ENCODE results near the gene GJB3. TPM values are rescaled to one million over a fixed set of nuclear protein-coding genes. Genes with fewer than 3 reads are reported as not detected.
A peak's percentile ranks its signal among the peaks of the same experiment; 100 is the strongest.

Gene GJB3
- total RNA-seq, 4 donors from 2014 or later = 0.22 to 0.63 TPM; not detected in 2

- Histone ChIP-seq H3K27ac (no peak overlapping the region), H3K9me3 (no peaks in the 10 kb centered on the region), H3K36me3 (no peaks in the 10 kb centered on the region), H3K4me3 (no peak overlapping the region), H3K27me3 (peaks cover 0 to 62% of the 10 kb centered on the region in 2 donors), H3K4me1 (peaks cover 0 to 14% (median 5%) of the 10 kb centered on the region in 4 donors)
- TF ChIP-seq POLR2A (IDR thresholded peaks at IDR 0.05) (no peak), CTCF (IDR thresholded peaks at IDR 0.05) (no peak), EP300 (IDR thresholded peaks at IDR 0.05) (no peak)
- no peak for DNase-seq (ENCODE audit: low spot score in 2 of 2)
- WGBS, 2 donors = 78 to 83% methylated on average over 2 of the region's 2 CpGs
Measured at GRCh38 chr1:34780528-34780927, 486 bp upstream of the GJB3 start.

- DNase-seq (ENCODE audit: low spot score in 2 of 2) = no peak
- peak overlapping the region; percentile 13 to 41 (median 20) for H3K4me3 ChIP-seq
Measured at GRCh38 chr1:34781844-34782391, 904 bp downstream of the GJB3 start.

GRCh38 chr1:34784751-34785221 lies 3.8 kb downstream of the GJB3 start:
- Histone ChIP-seq H3K27ac (no peak overlapping the region), H3K9me3 (peaks cover 0 to 3% (median 0%) of the 10 kb centered on the region in 4 donors), H3K36me3 (no peaks in the 10 kb centered on the region), H3K27me3 (peaks cover 0 to 40% of the 10 kb centered on the region in 2 donors), H3K4me1 (peaks cover 0 to 26% (median 5%) of the 10 kb centered on the region in 4 donors), H3K4me3 (no peak overlapping the region)
- WGBS, 2 donors = 88 to 93% methylated on average over 25 to 28 of the region's 28 CpGs
- DNase-seq (ENCODE audit: low spot score in 2 of 2) = no peak
- TF ChIP-seq CTCF (IDR thresholded peaks at IDR 0.05) (no peak), EP300 (IDR thresholded peaks at IDR 0.05) (no peak), POLR2A (IDR thresholded peaks at IDR 0.05) (no peak)

More at GRCh38 chr1:34781844-34782391, 904 bp downstream of the GJB3 start:
- Histone ChIP-seq H3K36me3 (no peaks in the 10 kb centered on the region), H3K27me3 (peaks cover 0 to 62% of the 10 kb centered on the region in 2 donors), H3K4me1 (peaks cover 0 to 22% (median 5%) of the 10 kb centered on the region in 4 donors), H3K27ac (peak overlapping the region in 3 of 4 donors; percentile 10 to 46 (median 46)), H3K9me3 (no peaks in the 10 kb centered on the region)
- TF ChIP-seq CTCF (IDR thresholded peaks at IDR 0.05) (no peak), EP300 (IDR thresholded peaks at IDR 0.05) (no peak), POLR2A (IDR thresholded peaks at IDR 0.05) (no peak)
- WGBS, 2 donors = 5 to 8% methylated on average over 16 to 17 of the region's 18 CpGs

GRCh38 chr1:34785231-34785874 lies 4.3 kb downstream of the GJB3 start:
- WGBS, 2 donors = 85% methylated on average over 22 of the region's 22 CpGs
- peaks cover 0 to 34% of the 10 kb centered on the region in 2 donors for H3K27me3 ChIP-seq
- H3K4me3 ChIP-seq = no peak overlapping the region
- peaks cover 0 to 26% (median 5%) of the 10 kb centered on the region in 4 donors for H3K4me1 ChIP-seq
- TF ChIP-seq POLR2A (IDR thresholded peaks at IDR 0.05) = no peak
- no peak for TF ChIP-seq EP300 (IDR thresholded peaks at IDR 0.05)
- H3K9me3 ChIP-seq = peaks cover 0 to 3% (median 0%) of the 10 kb centered on the region in 4 donors
- H3K36me3 ChIP-seq = no peaks in the 10 kb centered on the region
- H3K27ac ChIP-seq = no peak overlapping the region
- DNase-seq (ENCODE audit: low spot score in 2 of 2) = no peak

- Histone ChIP-seq H3K36me3 (no peaks in the 10 kb centered on the region), H3K27me3 (peaks cover 0 to 28% of the 10 kb centered on the region in 2 donors), H3K4me1 (peaks cover 0 to 24% (median 5%) of the 10 kb centered on the region in 4 donors), H3K9me3 (peaks cover 0 to 3% (median 0%) of the 10 kb centered on the region in 4 donors), H3K4me3 (no peak overlapping the region), H3K27ac (no peak overlapping the region)
- 59 to 67% methylated on average over 3 to 4 of the region's 4 CpGs for WGBS, 2 donors
- DNase-seq (ENCODE audit: low spot score in 2 of 2) = no peak
- no peak for TF ChIP-seq CTCF (IDR thresholded peaks at IDR 0.05)
- no peak for TF ChIP-seq POLR2A (IDR thresholded peaks at IDR 0.05)
- no peak for TF ChIP-seq EP300 (IDR thresholded peaks at IDR 0.05)
Measured at GRCh38 chr1:34785875-34786470, 5.0 kb downstream of the GJB3 start.
